ENCODE measurements around the gene HIPK1. TPM values are rescaled to one million over a fixed set of nuclear protein-coding genes. Genes with fewer than 3 reads are reported as not detected.

HIPK1 gene
- total RNA-seq, 1 experiment from 2014 or later: 40.1 TPM

DNA sequence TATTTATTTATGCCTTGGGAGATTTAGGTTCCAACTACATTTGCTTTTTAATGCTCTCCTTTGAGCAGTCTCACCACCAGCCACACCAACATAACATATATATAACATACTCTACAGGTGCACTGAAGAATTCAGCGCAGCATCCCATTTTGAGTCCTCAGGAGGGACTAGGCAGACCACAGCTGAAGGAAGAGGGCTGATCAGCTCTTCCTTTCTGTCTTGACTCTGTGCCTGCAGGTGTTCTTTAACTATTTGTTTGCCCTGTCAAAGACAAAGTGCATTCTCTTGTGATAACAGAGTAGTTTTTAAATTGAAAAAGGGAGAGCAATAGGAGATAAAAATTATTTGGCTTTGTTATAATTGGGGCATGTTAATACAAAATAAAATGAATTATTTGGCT, 17.0 kb downstream of the HIPK1 start:
- Histone ChIP-seq H3K4me1 (ENCODE audit: control insufficient read depth in 1 of 2, insufficient read depth in 2 of 2, low read length in 2 of 2) (peaks cover 2 to 3% of the 10 kb centered on the region in 2 experiments; a peak in 1 of 4 replicates), H3K27me3 (ENCODE audit: insufficient read depth, low read length) (no peaks in the 10 kb centered on the region), H4K20me1 (ENCODE audit: insufficient read depth) (no peaks in the 10 kb centered on the region), H3K36me3 (ENCODE audit: control insufficient read depth in 1 of 2, insufficient read depth in 2 of 2, low read length in 2 of 2) (peaks cover 6 to 7% of the 10 kb centered on the region in 2 experiments; a peak in 3 of 4 replicates), H3K4me2 (ENCODE audit: low read length) (no peak overlapping the region), H3K27ac (ENCODE audit: low read depth, low read length) (no peak overlapping the region), H3K4me3 (replicated peaks in 1 of 2; ENCODE audit: low read depth in 1 of 2, low read length in 2 of 2) (no peak overlapping the region), H2AFZ (ENCODE audit: low read depth, low read length, poor library complexity, severe bottlenecking) (no peak overlapping the region), H3K9me3 (ENCODE audit: control insufficient read depth in 1 of 2, insufficient read depth in 1 of 2, low read depth in 1 of 2, low read length in 2 of 2) (no peaks in the 10 kb centered on the region), H3K9ac (ENCODE audit: low read length) (no peak overlapping the region), H3K79me2 (ENCODE audit: insufficient read depth, low read length) (peaks cover 60% of the 10 kb centered on the region), H3K9me2 (ENCODE audit: insufficient read depth) (no peaks in the 10 kb centered on the region)
- RAD21 ChIA-PET (ENCODE audit: low non-redundant PET in 1 of 2, low total read pairs in 2 of 2, uncharacterized antibody in 2 of 2, unreplicated experiment in 2 of 2): no interaction called here
- DNase-seq (ENCODE audit: low read depth, low spot score) (no peak), ATAC-seq (no peak)
- TF ChIP-seq CBX3 (IDR thresholded peaks at IDR 0.05; ENCODE audit: low read depth) (no peak), SP1 (IDR thresholded peaks at IDR 0.05; ENCODE audit: low read depth) (no peak), CEBPB (IDR thresholded peaks at IDR 0.05; ENCODE audit: low read depth) (no peak), TCF7L2 (IDR thresholded peaks at IDR 0.05; ENCODE audit: borderline replicate concordance, extremely low read depth, insufficient read depth, insufficient read length) (no peak), SIN3A (IDR thresholded peaks at IDR 0.05; ENCODE audit: low read depth) (no peak), EGR1 (IDR thresholded peaks at IDR 0.05; ENCODE audit: low read depth) (no peak), POLR2A (IDR thresholded peaks at IDR 0.05; ENCODE audit: borderline replicate concordance, extremely low read depth, insufficient read depth, insufficient read length) (no peak), RAD21 (IDR thresholded peaks at IDR 0.05; ENCODE audit: low read depth) (no peak), EZH2 (IDR thresholded peaks at IDR 0.05) (no peak), SRF (IDR thresholded peaks at IDR 0.05; ENCODE audit: low read depth) (no peak), ELF1 (IDR thresholded peaks at IDR 0.05; ENCODE audit: borderline replicate concordance, low read depth) (no peak)
- TF ChIP-seq, protein P1, sequence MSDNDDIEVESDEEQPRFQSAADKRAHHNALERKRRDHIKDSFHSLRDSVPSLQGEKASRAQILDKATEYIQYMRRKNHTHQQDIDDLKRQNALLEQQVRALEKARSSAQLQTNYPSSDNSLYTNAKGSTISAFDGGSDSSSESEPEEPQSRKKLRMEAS (IDR thresholded peaks at IDR 0.05): no peak
- CTCF ChIA-PET: interaction anchor here (1.3 kb wide), 1 partner anchor 16 kb away, joined by 3 read pairs; no protein-coding TSS in a partner anchor
- no TSS peak for BruUV-seq (replicated peaks)
- POLR2A ChIA-PET: no interaction called here
- intact Hi-C loops (cut with micrococcal nuclease): no loop called here
